ENCODE results near the gene ZNF701. TPM values are rescaled to one million over a fixed set of nuclear protein-coding genes. Genes with fewer than 3 reads are reported as not detected.
"Not testable (repeated sequence)": the region's sequence is repeated elsewhere in the genome, so short reads cannot be mapped to it uniquely, and the experiment has no call there.

The ZNF701 gene
- polyA plus RNA-seq, 1 of the 3 experiments (the other 2 are of a cell fraction), result 3.8 TPM

GRCh38 chr19:52592301-52592700, 22.2 kb downstream of the ZNF701 start:
- POLR2A ChIA-PET, result no interaction called here
- Histone ChIP-seq H3K9me2 (no peaks in the 10 kb centered on the region), H3K9me3 (no peaks in the 10 kb centered on the region), H3K4me1 (ENCODE audit: control insufficient read depth in 1 of 2, insufficient read depth in 2 of 2, low read depth in 1 of 2, low read length in 1 of 2) (no peaks in the 10 kb centered on the region), H2AFZ (ENCODE audit: low read depth) (no peak overlapping the region), H3K27ac (ENCODE audit: low read depth in 2 of 2, low read length in 1 of 2) (no peak overlapping the region), H3K4me2 (no peak overlapping the region), H3K79me2 (ENCODE audit: insufficient read depth) (no peaks in the 10 kb centered on the region), H3K9ac (no peak overlapping the region), H3F3A (replicated peaks; ENCODE audit: insufficient read depth) (no peaks in the 10 kb centered on the region), H3K36me3 (replicated peaks in 1 of 2; ENCODE audit: control insufficient read depth in 1 of 2, insufficient read depth in 2 of 2, low read length in 1 of 2) (peaks cover 9 to 36% of the 10 kb centered on the region in 2 experiments), H4K20me1 (ENCODE audit: insufficient read depth) (no peaks in the 10 kb centered on the region), H3K27me3 (ENCODE audit: insufficient read depth) (no peaks in the 10 kb centered on the region), H3K4me3 (ENCODE audit: low read depth in 2 of 2, low read length in 1 of 2) (no peak overlapping the region)
- CTCF ChIA-PET, result no interaction called here
- TF ChIP-seq RFX5 (IDR thresholded peaks at IDR 0.05; ENCODE audit: low read length) (no peak), TAF1 (IDR thresholded peaks at IDR 0.05; ENCODE audit: borderline replicate concordance, low read depth, low read length) (no peak), GABPA (IDR thresholded peaks at IDR 0.05; ENCODE audit: low read depth) (no peak), RAD21 (IDR thresholded peaks at IDR 0.05; ENCODE audit: low read length) (no peak), CHD2 (IDR thresholded peaks at IDR 0.05; ENCODE audit: low read length, partially characterized antibody) (no peak), FOXJ3 (CRISPR knock-in tag; IDR thresholded peaks at IDR 0.05) (no peak)
- WGBS (ENCODE audit: low lambda C conversion rate), result 58% methylated on average over 3 of the region's 3 CpGs
- peak; percentile 25 for DNase-seq

- H3F3A ChIP-seq (replicated peaks; ENCODE audit: insufficient read depth); POLR2A ChIA-PET; H3K27me3 ChIP-seq (ENCODE audit: insufficient read depth); H3K27ac ChIP-seq (ENCODE audit: low read depth in 2 of 2, low read length in 1 of 2); CTCF ChIA-PET; H3K9me3 ChIP-seq; H3K4me3 ChIP-seq (ENCODE audit: low read depth in 2 of 2, low read length in 1 of 2); H4K20me1 ChIP-seq (ENCODE audit: insufficient read depth); DNase-seq; H3K4me1 ChIP-seq (ENCODE audit: control insufficient read depth in 1 of 2, insufficient read depth in 2 of 2, low read depth in 1 of 2, low read length in 1 of 2); H3K9ac ChIP-seq; H2AFZ ChIP-seq (ENCODE audit: low read depth); H3K4me2 ChIP-seq; H3K79me2 ChIP-seq (ENCODE audit: insufficient read depth); H3K9me2 ChIP-seq: not testable (repeated sequence)
- WGBS (ENCODE audit: low lambda C conversion rate), result 100% methylated on average over 5 of the region's 25 CpGs
- H3K36me3 ChIP-seq (replicated peaks in 1 of 2; ENCODE audit: control insufficient read depth in 1 of 2, insufficient read depth in 2 of 2, low read length in 1 of 2), result peaks cover 9 to 36% of the 10 kb centered on the region in 2 experiments
These were observed 23.4 kb downstream of the ZNF701 start for GRCh38 chr19:52593441-52593840.

- WGBS (ENCODE audit: low lambda C conversion rate), result 78% methylated on average over 3 of the region's 3 CpGs
- POLR2A ChIA-PET, result no interaction called here
- H3K79me2 ChIP-seq (ENCODE audit: insufficient read depth), result peaks cover 5% of the 10 kb centered on the region; the same call in 1 of the 2 replicates
- CTCF ChIA-PET, result interaction anchor here (0.6 kb wide), 2 partner anchors 10 to 132 kb away, joined by 3 read pairs; no protein-coding TSS in a partner anchor
- no peak overlapping the region for H3K4me3 ChIP-seq (ENCODE audit: low read depth in 2 of 2, low read length in 1 of 2)
- H3K9ac ChIP-seq, result no peak overlapping the region
- DNase-seq, result no peak
- H3F3A ChIP-seq (replicated peaks; ENCODE audit: insufficient read depth), result peaks cover 3% of the 10 kb centered on the region
- H3K9me2 ChIP-seq, result no peaks in the 10 kb centered on the region
- no peaks in the 10 kb centered on the region for H3K27me3 ChIP-seq (ENCODE audit: insufficient read depth)
- H2AFZ ChIP-seq (ENCODE audit: low read depth), result no peak overlapping the region
- H3K27ac ChIP-seq (ENCODE audit: low read depth in 2 of 2, low read length in 1 of 2), result no peak overlapping the region
- no peaks in the 10 kb centered on the region for H4K20me1 ChIP-seq (ENCODE audit: insufficient read depth)
- H3K4me2 ChIP-seq, result no peak overlapping the region
- H3K9me3 ChIP-seq, result no peaks in the 10 kb centered on the region
- peaks cover 0 to 7% of the 10 kb centered on the region in 2 experiments; a peak in 1 of 4 replicates for H3K4me1 ChIP-seq (ENCODE audit: control insufficient read depth in 1 of 2, insufficient read depth in 2 of 2, low read depth in 1 of 2, low read length in 1 of 2)
- peaks cover 9 to 23% of the 10 kb centered on the region in 2 experiments for H3K36me3 ChIP-seq (replicated peaks in 1 of 2; ENCODE audit: control insufficient read depth in 1 of 2, insufficient read depth in 2 of 2, low read length in 1 of 2)
- TF ChIP-seq GABPA (IDR thresholded peaks at IDR 0.05; ENCODE audit: low read depth), result no peak
- TF ChIP-seq TAF1 (IDR thresholded peaks at IDR 0.05; ENCODE audit: borderline replicate concordance, low read depth, low read length), result no peak
- no peak for TF ChIP-seq FOXM1 (IDR thresholded peaks at IDR 0.05; ENCODE audit: low read depth)
- TF ChIP-seq, protein P1, sequence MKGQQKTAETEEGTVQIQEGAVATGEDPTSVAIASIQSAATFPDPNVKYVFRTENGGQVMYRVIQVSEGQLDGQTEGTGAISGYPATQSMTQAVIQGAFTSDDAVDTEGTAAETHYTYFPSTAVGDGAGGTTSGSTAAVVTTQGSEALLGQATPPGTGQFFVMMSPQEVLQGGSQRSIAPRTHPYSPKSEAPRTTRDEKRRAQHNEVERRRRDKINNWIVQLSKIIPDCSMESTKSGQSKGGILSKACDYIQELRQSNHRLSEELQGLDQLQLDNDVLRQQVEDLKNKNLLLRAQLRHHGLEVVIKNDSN (IDR thresholded peaks at IDR 0.05; ENCODE audit: borderline replicate concordance, low read depth), result no peak
- no peak for TF ChIP-seq REST (IDR thresholded peaks at IDR 0.05; ENCODE audit: low read depth, low read length)
- TF ChIP-seq YY1 (IDR thresholded peaks at IDR 0.05; ENCODE audit: low read depth), result no peak
- TF ChIP-seq RAD21 (IDR thresholded peaks at IDR 0.05; ENCODE audit: low read length), result no peak
- TF ChIP-seq MXI1 (IDR thresholded peaks at IDR 0.05; ENCODE audit: low read depth, low read length), result no peak
- TF ChIP-seq FOSL2 (IDR thresholded peaks at IDR 0.05; ENCODE audit: borderline replicate concordance, low read depth), result no peak
- TF ChIP-seq TEAD4 (IDR thresholded peaks at IDR 0.05; ENCODE audit: borderline replicate concordance, insufficient read depth), result no peak
- no peak for TF ChIP-seq JUND (IDR thresholded peaks at IDR 0.05)
- TF ChIP-seq USF2 (IDR thresholded peaks at IDR 0.05; ENCODE audit: borderline replicate concordance, low read depth, low read length), result no peak
- TF ChIP-seq SIN3A (IDR thresholded peaks at IDR 0.05; ENCODE audit: borderline replicate concordance, low read depth, low read length), result no peak
These were observed 29.2 kb downstream of the ZNF701 start for GRCh38 chr19:52599241-52599640.

Measured in SK-N-SH (cell line).